Measurements from ENCODE around the gene CCDC138. TPM values are rescaled to one million over a fixed set of nuclear protein-coding genes. Genes with fewer than 3 reads are reported as not detected.

CCDC138 gene
- total RNA-seq, 1 donor from 2014 or later = 2.9 TPM

GRCh38 chr2:108917526-108917925 is 131.0 kb downstream of the CCDC138 start:
- H3K4me3 ChIP-seq = no peak overlapping the region
- no peak for TF ChIP-seq CTCF (IDR thresholded peaks at IDR 0.05)
- ATAC-seq = no peak
- no peaks in the 10 kb centered on the region for H3K4me1 ChIP-seq
- H3K27ac ChIP-seq = no peak overlapping the region
- DNase-seq = peak; percentile 27
- intact Hi-C loops (cut with DNase I) = no loop called here
- H3K27me3 ChIP-seq = no peaks in the 10 kb centered on the region
- H3K36me3 ChIP-seq = no peaks in the 10 kb centered on the region
- H3K9me3 ChIP-seq = no peaks in the 10 kb centered on the region

- no peaks in the 10 kb centered on the region for H3K4me1 ChIP-seq
- DNase-seq = peak; percentile 45
- H3K27ac ChIP-seq = no peak overlapping the region
- ATAC-seq = no peak
- no peaks in the 10 kb centered on the region for H3K27me3 ChIP-seq
- intact Hi-C loops (cut with DNase I) = no loop called here
- TF ChIP-seq CTCF (IDR thresholded peaks at IDR 0.05) = no peak
- H3K36me3 ChIP-seq = no peaks in the 10 kb centered on the region
- H3K4me3 ChIP-seq = no peak overlapping the region
- H3K9me3 ChIP-seq = no peaks in the 10 kb centered on the region
These were observed 131.7 kb downstream of the CCDC138 start for GRCh38 chr2:108918156-108918874.

- DNase-seq (peak; percentile 50), ATAC-seq (no peak)
- H3K36me3 ChIP-seq = no peaks in the 10 kb centered on the region
- intact Hi-C loops (cut with DNase I) = no loop called here
- H3K4me3 ChIP-seq = no peak overlapping the region
- H3K4me1 ChIP-seq = no peaks in the 10 kb centered on the region
- no peak overlapping the region for H3K27ac ChIP-seq
- no peaks in the 10 kb centered on the region for H3K9me3 ChIP-seq
- no peak for TF ChIP-seq CTCF (IDR thresholded peaks at IDR 0.05)
- H3K27me3 ChIP-seq = no peaks in the 10 kb centered on the region
These were observed 132.4 kb downstream of the CCDC138 start for GRCh38 chr2:108918941-108919341.

- Histone ChIP-seq H3K27ac (no peak overlapping the region), H3K36me3 (no peaks in the 10 kb centered on the region), H3K27me3 (no peaks in the 10 kb centered on the region), H3K4me3 (no peak overlapping the region), H3K4me1 (no peaks in the 10 kb centered on the region), H3K9me3 (no peaks in the 10 kb centered on the region)
- TF ChIP-seq CTCF (IDR thresholded peaks at IDR 0.05) = no peak
- DNase-seq (peak; percentile 52), ATAC-seq (no peak)
- intact Hi-C loops (cut with DNase I) = no loop called here
These were observed 133.2 kb downstream of the CCDC138 start for GRCh38 chr2:108919571-108920373.

- DNase-seq (no peak), ATAC-seq (no peak)
- Histone ChIP-seq H3K36me3 (no peaks in the 10 kb centered on the region), H3K27me3 (no peaks in the 10 kb centered on the region), H3K9me3 (no peaks in the 10 kb centered on the region), H3K4me3 (no peak overlapping the region), H3K4me1 (no peaks in the 10 kb centered on the region), H3K27ac (no peak overlapping the region)
- TF ChIP-seq CTCF (IDR thresholded peaks at IDR 0.05) = no peak
- intact Hi-C loops (cut with DNase I) = no loop called here
These were observed 134.1 kb downstream of the CCDC138 start for GRCh38 chr2:108920686-108921085.

Measured in upper lobe of right lung (tissue), 1 donor.